RWPE1 (cell line): ENCODE data around the gene USP10.
"Not testable (repeated sequence)": the region's sequence is repeated elsewhere in the genome, so short reads cannot be mapped to it uniquely, and the experiment has no call there.

Experiments used
- CTCF ChIA-PET: fragments of 350-600 bp; sonication (Branson Sonifier 250); formaldehyde crosslinking; extraction: SDS; loops from one replicate; lab custom pipeline; 2021; lab: Yijun Ruan, JAX
- POLR2A ChIA-PET: fragments of 400-600 bp; formaldehyde crosslinking; extraction: SDS; loops from one replicate; lab custom pipeline; 2020; ENCODE audit warnings: antibody characterized with exemption; ENCODE audit not compliant: low non-redundant PET; lab: Yijun Ruan, JAX
- DNase-seq: peaks from one replicate; pipeline ENCODE4 v3.0.0; 2012; ENCODE audit warnings: low spot score
- H3K27ac ChIP-seq: fragments of 450-650 bp; 2 replicates; pipeline ENCODE4 v1.5.1; 2017
- CTCF ChIP-seq: fragments of 450-650 bp; conservative IDR thresholded peaks from 2 replicates; pipeline ENCODE4 v1.5.1; 2017; ENCODE audit warnings: low read depth, mild to moderate bottlenecking

Gene USP10

GRCh38 chr16:84726669-84727467 is 27.1 kb downstream of the USP10 start:
- peak overlapping the region; percentile 60 for H3K27ac ChIP-seq
- TF ChIP-seq CTCF, result no peak
- DNase-seq, result no peak
- POLR2A ChIA-PET, result no interaction called here
- CTCF ChIA-PET, result interaction anchor here (0.6 to 3.0 kb wide), 17 partner anchors 8 to 216 kb away, joined by 3 to 27 read pairs (median 4); partner anchors contain the start of gene KLHL36

- peak overlapping the region; percentile 45 for H3K27ac ChIP-seq
- ChIA-PET POLR2A (no interaction called here), CTCF (interaction anchor here (0.8 kb wide), 1 partner anchor 9 kb away, joined by 3 read pairs; no protein-coding TSS in a partner anchor)
- DNase-seq, result no peak
- no peak for TF ChIP-seq CTCF
Observed at GRCh38 chr16:84728853-84729424, 29.1 kb downstream of the USP10 start.

GRCh38 chr16:84729716-84730320 is 30.0 kb downstream of the USP10 start:
- ChIA-PET POLR2A (no interaction called here), CTCF (interaction anchor here (0.6 to 0.8 kb wide), 3 partner anchors 8 to 223 kb away, joined by 3 read pairs; no protein-coding TSS in a partner anchor)
- DNase-seq, result no peak
- H3K27ac ChIP-seq, result no peak overlapping the region
- no peak for TF ChIP-seq CTCF

- peak; percentile 80 for DNase-seq
- CTCF ChIA-PET, result interaction anchor here (0.6 kb wide), 1 partner anchor 78 kb away, joined by 3 read pairs; no protein-coding TSS in a partner anchor
- TF ChIP-seq CTCF, result no peak
- POLR2A ChIA-PET, result no interaction called here
- peak overlapping the region; percentile 92 for H3K27ac ChIP-seq
Observed at GRCh38 chr16:84730406-84731106, 30.8 kb downstream of the USP10 start.

GRCh38 chr16:84732332-84732673 is 32.5 kb downstream of the USP10 start:
- H3K27ac ChIP-seq, result peak overlapping the region; percentile 93
- CTCF ChIA-PET, result interaction anchor here (1.0 kb wide), 1 partner anchor 60 kb away, joined by 3 read pairs; no protein-coding TSS in a partner anchor
- POLR2A ChIA-PET, DNase-seq: not testable (repeated sequence)

GRCh38 chr16:84732674-84733352 is 33.0 kb downstream of the USP10 start:
- POLR2A ChIA-PET, result no interaction called here
- H3K27ac ChIP-seq, result peak overlapping the region; percentile 93

More at GRCh38 chr16:84732674-84733352, 33.0 kb downstream of the USP10 start:
- CTCF ChIA-PET, result interaction anchor here (1.0 kb wide), 1 partner anchor 60 kb away, joined by 3 read pairs; no protein-coding TSS in a partner anchor
- DNase-seq, result peak; percentile 42
- no peak for TF ChIP-seq CTCF
